HG03520 (cell line): Measurements from ENCODE around the gene PPP2R3B.
"Not testable (repeated sequence)": the region's sequence is repeated elsewhere in the genome, so short reads cannot be mapped to it uniquely, and the experiment has no call there.

Experiments used
- ATAC-seq: cut with Tn5 transposase; IDR thresholded peaks from one replicate; pipeline ENCODE4 v1.9.1; 2021; ENCODE audit warnings: mild to moderate bottlenecking, moderate library complexity; ENCODE audit not compliant: unreplicated experiment

PPP2R3B gene

GRCh38 chrX:340641-341423 is 45.9 kb downstream of the PPP2R3B start:
- no peak for ATAC-seq

DNA sequence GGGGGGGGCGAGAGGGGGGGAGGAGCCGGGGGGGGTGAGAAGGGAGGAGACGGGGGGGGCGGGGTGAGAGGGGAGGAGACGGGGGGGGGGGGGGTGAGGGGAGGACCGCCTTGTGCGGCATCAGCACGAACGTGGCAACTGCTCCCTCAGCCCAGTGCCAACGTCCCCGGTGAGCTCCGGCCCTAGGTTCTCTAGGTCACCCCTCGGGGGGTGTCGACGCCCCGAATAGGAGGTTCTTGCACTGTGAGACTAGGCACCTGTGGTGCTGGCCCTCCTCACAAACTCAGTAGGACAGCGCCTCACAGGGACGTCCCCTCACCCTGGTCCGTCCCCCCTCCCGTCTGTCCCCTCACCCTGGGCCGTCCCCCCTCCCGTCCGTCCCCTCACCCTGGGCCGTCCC is 46.6 kb downstream of the PPP2R3B start:
- no peak for ATAC-seq

- no peak for ATAC-seq
Measured at GRCh38 chrX:338836-339400, 47.8 kb downstream of the PPP2R3B start.

DNA sequence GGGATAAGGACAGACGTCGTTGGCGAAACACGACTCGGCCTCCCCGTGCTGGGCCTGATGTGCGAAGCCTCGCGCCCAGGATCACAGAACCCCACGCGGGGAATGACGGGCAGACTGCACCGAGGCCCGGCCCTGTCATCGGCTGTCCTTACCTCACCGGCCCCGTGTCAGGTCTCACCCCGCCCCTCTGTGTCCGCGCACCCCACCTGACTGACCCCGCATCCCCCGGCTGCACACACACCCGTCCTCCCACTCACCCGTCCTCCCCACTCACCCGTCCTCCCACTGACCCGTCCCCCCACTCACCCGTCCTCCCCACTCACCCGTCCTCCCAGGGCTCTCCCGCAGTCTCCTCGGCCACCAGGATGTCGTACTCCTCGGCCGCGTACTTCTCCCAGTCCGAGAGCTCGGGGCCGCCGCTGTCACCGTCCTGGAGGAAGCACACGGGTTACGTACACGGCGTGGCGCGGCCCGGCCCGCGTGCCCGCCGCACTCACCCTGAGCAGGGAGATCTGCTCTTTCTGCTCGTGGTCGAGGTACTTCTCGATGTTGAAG is 48.3 kb downstream of the PPP2R3B start:
- ATAC-seq = no peak

DNA sequence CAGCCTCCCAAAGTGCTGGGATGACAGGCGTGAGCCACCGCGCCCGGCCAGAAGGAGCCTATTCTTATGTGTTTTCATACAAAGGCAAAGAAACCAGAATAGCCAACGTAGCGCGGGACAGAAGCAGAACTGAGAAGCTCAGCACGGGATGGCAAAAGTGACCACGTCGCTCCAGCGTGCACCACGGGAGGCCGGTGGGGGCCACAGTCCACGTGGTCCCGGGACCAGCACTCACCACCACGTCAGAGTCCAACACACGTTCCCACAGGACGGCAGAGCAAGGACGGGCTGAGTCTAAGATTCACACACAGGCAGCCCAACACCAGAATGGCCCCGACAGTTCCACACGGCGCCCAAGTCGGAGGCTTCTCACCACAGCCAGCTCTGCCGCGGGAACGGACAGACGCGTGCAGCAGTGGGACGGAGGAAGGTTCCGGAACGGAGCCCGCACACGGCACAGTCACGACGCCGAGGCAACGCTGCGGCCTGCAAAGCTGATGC is 49.3 kb downstream of the PPP2R3B start:
- ATAC-seq = no peak

DNA sequence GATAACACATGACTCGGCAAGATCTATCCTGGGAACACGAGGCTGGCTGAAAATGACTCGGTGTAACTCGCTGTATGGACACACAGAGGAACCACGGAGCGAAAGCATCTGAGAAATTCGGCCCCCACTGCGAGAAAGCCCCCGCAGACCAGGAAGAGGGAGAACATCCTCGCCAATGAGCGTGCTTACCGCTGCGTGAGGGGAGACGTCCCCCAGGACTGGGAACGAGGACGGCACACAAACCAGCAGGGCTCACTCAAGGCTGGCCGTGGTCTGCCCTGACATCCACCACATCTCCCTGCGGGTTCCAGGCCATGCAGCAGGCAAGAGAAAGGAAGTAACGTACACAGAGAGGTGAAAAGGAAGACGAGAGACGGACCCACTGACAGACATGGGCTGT is 50.5 kb downstream of the PPP2R3B start:
- no peak for ATAC-seq

- ATAC-seq = no peak
Measured at GRCh38 chrX:335758-336155, 51.0 kb downstream of the PPP2R3B start.

DNA sequence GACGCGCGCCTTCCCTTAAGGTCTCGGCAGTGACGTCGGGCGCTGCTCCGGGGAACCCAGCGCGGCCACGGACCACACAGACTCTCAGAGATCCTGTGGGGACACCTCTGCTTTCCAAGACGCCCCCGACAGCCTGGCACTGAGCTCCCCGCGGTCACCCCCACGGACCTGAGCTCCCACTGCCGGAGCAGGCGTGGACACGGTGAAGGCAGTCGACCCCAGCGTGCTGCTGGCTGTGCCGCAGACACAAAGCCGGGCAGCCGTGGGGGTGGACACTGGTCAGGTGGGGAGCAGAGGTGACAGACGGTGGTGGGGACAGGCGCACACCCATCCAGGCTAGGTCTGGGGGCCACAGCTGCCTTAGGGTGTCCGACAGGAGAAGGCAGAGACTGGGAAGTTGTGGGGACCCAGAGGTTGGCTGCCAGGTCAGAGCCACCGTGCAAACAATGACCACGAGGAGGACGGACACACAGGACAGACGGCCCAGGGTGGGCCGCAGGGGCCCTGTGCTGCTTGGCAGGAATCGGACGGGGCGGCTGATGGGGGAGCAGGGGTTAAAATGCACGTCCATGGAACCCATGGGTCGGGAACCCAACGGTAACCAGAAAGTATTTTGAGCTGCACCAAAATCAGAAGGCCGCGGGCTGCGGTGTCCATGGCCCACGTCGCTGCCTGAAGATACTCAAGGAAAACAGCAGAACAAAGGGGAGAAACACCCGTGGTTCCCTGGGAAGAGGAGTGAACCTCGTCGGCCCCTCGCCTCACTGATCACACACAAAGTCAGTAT is 51.5 kb downstream of the PPP2R3B start:
- no peak for ATAC-seq

GRCh38 chrX:334331-334891 is 52.3 kb downstream of the PPP2R3B start:
- no peak for ATAC-seq

DNA sequence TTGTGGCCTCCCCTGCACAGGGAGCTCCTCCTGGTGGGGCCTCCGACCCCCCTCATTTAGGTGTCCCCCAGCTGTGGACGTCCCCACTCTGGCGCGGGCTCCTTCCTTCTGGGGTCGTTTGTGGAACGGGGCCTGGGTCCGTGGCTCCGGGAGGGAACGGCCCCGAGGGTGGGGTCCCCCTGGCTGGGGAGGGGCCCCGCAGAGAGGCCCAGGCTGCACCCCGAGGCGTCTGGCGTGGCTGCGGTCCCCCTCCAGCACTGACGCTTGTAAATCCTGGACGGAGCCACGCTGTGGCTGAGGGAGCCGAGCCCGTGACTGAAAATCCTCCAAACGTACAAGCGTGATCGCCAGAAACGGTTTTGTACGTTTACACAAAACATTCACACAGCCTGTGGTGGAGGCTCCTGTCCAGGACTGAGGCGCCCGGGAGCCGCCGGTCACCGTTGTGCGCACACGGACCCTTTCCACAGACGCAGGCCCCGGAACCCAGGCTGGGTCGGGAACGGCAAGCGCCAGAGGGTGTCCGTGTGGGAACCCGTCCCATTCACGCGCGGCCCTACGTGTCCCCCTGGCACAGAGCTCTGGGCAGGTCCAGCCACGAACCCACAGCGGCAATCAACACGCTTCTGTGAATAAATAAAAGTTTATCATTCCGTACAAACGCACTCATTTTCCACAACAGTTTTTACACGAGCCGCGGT is 52.9 kb downstream of the PPP2R3B start:
- ATAC-seq = no peak

DNA sequence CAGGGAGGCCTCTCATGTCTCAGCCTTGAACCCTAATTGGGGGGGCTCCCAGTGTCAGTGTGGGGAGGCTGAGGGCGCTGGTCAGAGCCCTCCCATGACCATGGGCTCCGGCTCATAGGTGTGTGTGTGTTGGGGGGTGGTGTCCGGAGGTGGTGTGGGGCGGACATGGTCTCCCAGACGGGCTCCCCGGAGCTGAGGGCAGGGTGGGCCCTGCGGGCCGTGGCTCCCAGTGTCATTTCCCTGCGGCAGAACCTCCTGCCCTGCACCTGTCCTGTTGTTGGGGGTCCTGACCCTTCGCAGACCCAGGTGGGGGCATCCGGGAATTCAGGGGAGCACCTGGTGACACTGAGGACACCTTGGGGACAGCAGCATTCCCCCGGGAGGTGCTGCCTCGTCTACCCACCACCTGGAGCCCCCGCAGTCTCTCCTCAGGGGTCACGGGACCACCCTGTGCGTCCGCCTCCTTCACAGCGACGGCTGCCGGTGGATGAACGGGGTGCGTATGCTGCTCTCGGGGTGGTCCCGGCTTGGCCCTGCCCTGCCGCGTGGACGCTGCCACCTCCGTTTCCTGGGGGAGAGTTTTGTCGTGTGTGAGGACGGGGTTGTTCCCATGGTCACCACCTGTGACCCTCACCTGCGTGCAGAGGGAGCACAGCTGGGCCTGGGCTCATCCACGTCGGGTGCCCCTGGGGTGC is 53.6 kb downstream of the PPP2R3B start:
- no peak for ATAC-seq

DNA sequence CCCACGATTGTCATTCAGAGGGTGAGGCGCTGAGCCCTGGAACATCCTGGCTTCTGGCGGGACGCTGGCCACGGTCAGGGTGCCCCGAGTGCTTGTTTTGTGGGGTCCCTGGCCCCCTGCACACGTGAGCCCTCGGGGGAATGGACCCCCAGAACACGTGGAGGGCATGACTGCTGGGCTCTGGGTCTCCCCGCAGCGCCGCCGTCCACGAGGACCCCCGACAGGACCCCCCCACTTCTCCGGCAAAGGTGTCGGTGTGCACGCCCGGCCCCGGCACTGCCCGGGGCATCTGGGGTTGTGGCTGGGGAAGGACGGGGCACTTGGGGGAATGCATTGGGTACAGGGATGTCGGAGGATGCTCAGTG is 54.2 kb downstream of the PPP2R3B start:
- ATAC-seq = no peak

DNA sequence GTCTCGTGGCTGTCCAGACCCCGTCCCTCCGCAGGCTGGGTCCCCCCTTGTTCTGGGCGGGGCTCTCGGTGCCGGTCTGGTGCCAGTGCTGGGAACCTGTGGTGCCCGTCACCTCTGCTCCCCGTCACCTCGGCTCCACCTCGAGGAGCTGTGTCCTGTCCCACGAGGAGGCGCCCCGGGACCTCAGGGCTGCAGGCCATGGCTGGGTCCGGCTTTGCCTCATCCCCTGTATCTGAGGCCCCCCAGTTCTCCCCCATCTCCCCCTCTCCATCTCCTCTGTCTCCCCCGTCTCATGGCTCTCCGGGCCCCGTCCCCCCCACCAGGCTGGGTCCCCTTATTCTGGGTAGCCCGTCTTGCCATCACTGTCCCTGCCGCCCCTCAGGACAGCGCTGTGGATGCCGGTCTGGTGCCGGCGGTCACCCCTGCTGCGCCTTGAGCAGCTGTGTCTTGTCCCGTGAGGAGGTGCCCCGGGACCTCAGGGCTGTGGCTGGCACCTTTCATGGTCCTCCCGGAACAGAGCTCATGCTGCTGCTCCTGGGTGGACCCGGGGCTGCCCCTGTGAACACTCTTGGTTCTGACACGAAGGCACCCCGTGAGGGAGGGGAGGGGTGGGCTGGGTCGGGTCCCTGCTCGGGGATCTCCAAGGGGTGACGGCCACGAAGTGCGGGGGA is 54.7 kb downstream of the PPP2R3B start:
- no peak for ATAC-seq

DNA sequence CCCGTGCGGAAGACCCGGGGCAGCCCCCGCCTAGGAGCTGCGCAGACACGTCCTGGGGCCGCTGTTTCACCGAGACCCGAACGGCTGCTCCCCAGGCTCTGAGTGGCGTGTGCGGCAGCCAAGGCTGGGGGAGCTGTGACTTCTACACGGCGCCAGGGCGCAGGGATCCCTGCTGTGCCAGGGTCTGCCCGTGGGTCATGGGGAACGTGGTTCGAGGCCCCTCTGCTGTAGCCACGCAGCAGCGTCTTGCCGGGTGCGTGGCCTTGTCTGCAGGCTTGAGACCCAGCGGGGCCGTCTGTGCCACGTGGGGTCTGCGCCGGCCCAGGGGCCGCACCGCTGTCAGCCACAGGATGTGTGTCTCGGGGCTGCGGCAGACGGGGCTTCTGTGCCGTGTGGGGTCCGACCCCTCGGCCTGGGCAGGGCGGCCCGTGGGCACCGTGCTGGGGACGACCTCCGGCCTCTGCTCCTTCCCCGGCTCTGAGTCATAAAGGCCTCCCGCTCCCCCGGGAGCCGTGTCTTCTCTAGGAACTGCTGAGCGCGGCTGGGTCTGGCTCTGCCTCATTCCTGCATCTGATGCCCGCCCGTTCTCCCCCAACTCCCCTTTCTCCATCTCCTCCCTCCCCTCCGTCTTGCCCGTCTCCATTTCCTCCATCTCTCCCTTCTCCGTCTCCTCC is 55.4 kb downstream of the PPP2R3B start:
- no peak for ATAC-seq

GRCh38 chrX:330726-331150 is 56.0 kb downstream of the PPP2R3B start:
- no peak for ATAC-seq

DNA sequence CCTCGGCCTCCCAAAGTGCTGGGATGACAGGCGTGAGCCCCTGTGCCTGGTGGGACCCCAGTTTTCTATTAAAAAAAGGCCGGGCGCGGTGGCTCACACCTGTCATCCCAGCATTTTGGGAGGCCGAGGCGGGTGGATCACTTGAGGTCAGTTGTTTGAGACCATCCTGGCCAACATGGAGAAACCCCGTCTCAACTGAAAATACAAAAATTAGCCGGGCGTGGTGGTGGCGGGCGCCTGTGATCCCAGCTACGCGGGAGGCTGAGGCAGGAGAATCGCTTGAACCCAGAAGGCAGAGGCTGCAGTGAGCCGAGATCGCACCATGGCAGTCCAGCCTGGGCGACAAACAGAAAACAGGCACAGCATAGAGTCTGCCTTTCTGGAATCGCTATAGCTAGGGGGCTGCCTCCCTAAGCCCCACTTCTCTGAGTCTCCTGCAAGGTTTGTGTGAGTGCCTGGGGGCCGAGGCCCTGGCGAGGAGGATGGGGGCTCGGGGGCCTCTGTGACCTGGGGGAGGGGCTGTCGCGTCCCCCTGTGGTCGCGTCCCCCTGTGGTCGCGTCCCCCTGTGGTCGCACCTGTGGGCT is 56.5 kb downstream of the PPP2R3B start:
- ATAC-seq = not testable (repeated sequence)

GRCh38 chrX:329291-329910 is 57.3 kb downstream of the PPP2R3B start:
- no peak for ATAC-seq

- no peak for ATAC-seq
Measured at GRCh38 chrX:327660-328126, 59.0 kb downstream of the PPP2R3B start.
